Activated T-cell treated with anti-CD3 and anti-CD28 coated beads, Interleukin-2, amount 50 U/mL, for 4 hours (primary cell): Measurements from ENCODE around the gene PABPC3. TPM values are rescaled to one million over a fixed set of nuclear protein-coding genes. Genes with fewer than 3 reads are reported as not detected.

ENCODE experiments used
- ATAC-seq, 2 donors: fragments of 200-7000 bp; cut with Tn5 transposase; one replicate each; pipeline ENCODE4 v1.10.0; 2021
- DNase-seq: peaks from one replicate; pipeline ENCODE4 v3.0.0-alpha.2; 2020
- H3K27me3 Mint-ChIP-seq: one replicate; pipeline ENCODE4 v1.8.0; 2021; ENCODE audit warnings: low read depth, mixed read lengths
- H3K36me3 Mint-ChIP-seq: one replicate; pipeline ENCODE4 v1.8.0; 2022; ENCODE audit warnings: mixed read lengths; ENCODE audit not compliant: insufficient read depth
- H3K4me1 Mint-ChIP-seq: one replicate; pipeline ENCODE4 v1.8.0; 2021; ENCODE audit warnings: low read depth, mixed read lengths
- H3K4me3 Mint-ChIP-seq: one replicate; pipeline ENCODE4 v1.8.0; 2021; ENCODE audit warnings: mild to moderate bottlenecking, moderate library complexity, mixed read lengths
- H3K9me3 Mint-ChIP-seq: one replicate; pipeline ENCODE4 v1.8.0; 2021; ENCODE audit warnings: mixed read lengths
- total RNA-seq, 3 donors: library from RNA; stranded (reverse); gene quantifications; one replicate each; pipeline ENCODE4 v1.2.1, GENCODE V29; 2021

Gene PABPC3
- total RNA-seq, 3 donors from 2014 or later = 0.32 to 0.38 (median 0.38) TPM

DNA sequence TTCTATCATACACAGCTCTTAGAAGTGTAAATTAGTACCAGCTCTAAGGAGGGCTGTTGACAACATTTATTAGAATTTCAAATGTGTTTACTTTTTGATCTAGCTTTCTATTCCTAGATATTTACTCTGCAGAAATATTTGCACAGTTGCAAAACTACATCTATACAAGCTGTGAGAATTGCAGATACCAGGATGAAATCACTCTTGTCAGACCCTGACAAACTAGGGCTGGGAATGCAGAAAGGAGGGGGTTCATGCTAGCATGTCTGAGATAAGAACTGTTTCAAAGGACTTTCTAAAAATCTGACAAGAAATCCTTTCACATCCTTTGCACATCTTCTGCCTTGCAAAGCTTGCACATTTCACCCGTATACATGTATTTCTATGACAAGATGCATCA lies 11.8 kb upstream of the PABPC3 start:
- Mint-ChIP-seq H3K9me3 (no peaks in the 10 kb centered on the region), H3K27me3 (peaks cover 10% of the 10 kb centered on the region), H3K4me3 (no peak overlapping the region), H3K4me1 (no peaks in the 10 kb centered on the region), H3K36me3 (no peaks in the 10 kb centered on the region)
- no peak for DNase-seq
- no peak for ATAC-seq

- no peak overlapping the region for H3K4me3 Mint-ChIP-seq
- no peaks in the 10 kb centered on the region for H3K36me3 Mint-ChIP-seq
- H3K27me3 Mint-ChIP-seq = peaks cover 10% of the 10 kb centered on the region
- no peak for DNase-seq
- H3K4me1 Mint-ChIP-seq = no peaks in the 10 kb centered on the region
- ATAC-seq = no peak
- H3K9me3 Mint-ChIP-seq = no peaks in the 10 kb centered on the region
These were observed 10.7 kb upstream of the PABPC3 start for GRCh38 chr13:25085125-25085742.

GRCh38 chr13:25088562-25089221 lies 7.2 kb upstream of the PABPC3 start:
- ATAC-seq (no peak), DNase-seq (no peak)
- H3K9me3 Mint-ChIP-seq = no peaks in the 10 kb centered on the region
- H3K36me3 Mint-ChIP-seq = no peaks in the 10 kb centered on the region
- no peaks in the 10 kb centered on the region for H3K4me1 Mint-ChIP-seq
- H3K27me3 Mint-ChIP-seq = peaks cover 16% of the 10 kb centered on the region
- H3K4me3 Mint-ChIP-seq = no peak overlapping the region

GRCh38 chr13:25097426-25097825 lies 1.5 kb downstream of the PABPC3 start:
- Mint-ChIP-seq H3K4me1 (no peaks in the 10 kb centered on the region), H3K9me3 (no peaks in the 10 kb centered on the region), H3K4me3 (no peak overlapping the region), H3K36me3 (no peaks in the 10 kb centered on the region), H3K27me3 (peaks cover 38% of the 10 kb centered on the region)
- ATAC-seq = no peak
- no peak for DNase-seq

DNA sequence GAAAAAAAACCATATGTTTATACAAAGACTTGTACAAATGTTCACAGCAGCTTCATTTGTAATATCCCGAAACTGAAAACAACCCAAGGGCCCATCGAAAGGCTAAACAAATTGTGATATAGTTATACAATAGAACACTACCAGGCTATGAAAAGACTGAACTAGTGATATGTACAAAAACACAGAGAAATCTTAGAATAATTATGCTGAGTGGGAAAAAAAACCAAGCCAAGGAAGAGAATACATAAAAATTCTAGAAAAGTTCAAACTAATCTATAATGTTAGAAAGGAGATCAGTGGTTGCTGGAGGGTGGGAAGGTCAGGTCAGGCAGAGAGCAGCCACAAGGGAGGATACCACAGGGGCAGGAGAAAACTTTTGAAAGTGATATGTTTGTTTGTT lies 7.8 kb downstream of the PABPC3 start:
- no peaks in the 10 kb centered on the region for H3K4me1 Mint-ChIP-seq
- ATAC-seq (no peak), DNase-seq (no peak)
- no peaks in the 10 kb centered on the region for H3K9me3 Mint-ChIP-seq
- H3K36me3 Mint-ChIP-seq = no peaks in the 10 kb centered on the region
- peaks cover 6% of the 10 kb centered on the region for H3K27me3 Mint-ChIP-seq
- no peak overlapping the region for H3K4me3 Mint-ChIP-seq

GRCh38 chr13:25109341-25109740 lies 13.4 kb downstream of the PABPC3 start:
- Mint-ChIP-seq H3K4me3 (no peak overlapping the region), H3K27me3 (peaks cover 6% of the 10 kb centered on the region), H3K36me3 (no peaks in the 10 kb centered on the region), H3K9me3 (no peaks in the 10 kb centered on the region), H3K4me1 (no peaks in the 10 kb centered on the region)
- DNase-seq = no peak
- ATAC-seq = no peak

DNA sequence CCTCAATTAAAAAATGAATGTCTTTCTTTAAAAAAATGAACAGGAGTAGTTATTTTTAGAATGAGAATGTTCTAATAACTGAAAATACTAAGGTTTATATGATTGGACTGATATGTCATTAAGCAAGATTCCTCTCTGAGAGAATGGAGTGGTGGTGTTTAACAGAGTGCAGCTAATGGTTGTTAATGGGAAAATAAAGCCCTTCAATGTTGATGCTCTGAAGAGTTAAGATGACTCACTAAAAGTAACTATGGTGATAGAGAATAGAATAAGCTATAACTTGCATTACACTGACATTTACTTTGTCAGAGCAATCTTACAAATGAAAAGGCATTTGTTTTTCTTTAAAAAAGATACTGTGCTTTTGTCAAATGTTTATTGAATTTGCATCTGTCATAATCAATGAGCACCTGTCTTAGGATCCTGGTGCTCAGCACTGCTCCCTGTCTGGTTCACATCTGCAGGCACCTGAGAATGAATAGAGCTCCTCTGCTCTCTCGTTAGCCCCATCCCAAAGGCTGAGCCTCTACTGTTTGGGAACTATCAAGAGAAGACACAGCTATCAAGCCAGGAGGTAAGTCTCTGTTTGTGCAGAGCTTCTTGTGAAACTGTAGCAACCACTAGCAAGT lies 15.1 kb downstream of the PABPC3 start:
- no peak for ATAC-seq

DNA sequence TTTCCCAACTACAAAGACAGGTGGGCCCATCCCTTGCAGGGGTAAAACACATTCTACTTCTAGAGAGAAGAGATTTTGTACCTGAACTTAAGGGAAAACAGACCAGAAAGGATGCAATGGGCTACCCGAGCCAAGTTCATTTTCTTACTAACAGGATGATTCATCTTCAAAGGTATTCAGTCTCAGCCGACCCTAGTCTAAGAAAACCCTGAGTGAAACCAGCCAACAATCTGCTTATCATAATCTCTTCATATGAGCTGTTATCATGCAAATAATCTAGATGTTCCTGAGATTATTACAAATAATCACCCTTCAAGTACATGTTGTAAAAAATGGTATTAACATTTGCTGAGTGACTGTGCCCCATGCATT lies 15.6 kb downstream of the PABPC3 start:
- ATAC-seq (no peak), DNase-seq (no peak)
- no peaks in the 10 kb centered on the region for H3K4me1 Mint-ChIP-seq
- no peaks in the 10 kb centered on the region for H3K9me3 Mint-ChIP-seq
- H3K36me3 Mint-ChIP-seq = no peaks in the 10 kb centered on the region
- peaks cover 7% of the 10 kb centered on the region for H3K27me3 Mint-ChIP-seq
- no peak overlapping the region for H3K4me3 Mint-ChIP-seq

More for the DNA sequence above, 15.1 kb downstream of the PABPC3 start:
- Mint-ChIP-seq H3K9me3 (no peaks in the 10 kb centered on the region), H3K4me3 (no peak overlapping the region), H3K36me3 (no peaks in the 10 kb centered on the region), H3K4me1 (no peaks in the 10 kb centered on the region), H3K27me3 (peaks cover 7% of the 10 kb centered on the region)
- no peak for DNase-seq

GRCh38 chr13:25112695-25113255 lies 16.8 kb downstream of the PABPC3 start:
- peaks cover 8% of the 10 kb centered on the region for H3K27me3 Mint-ChIP-seq
- H3K4me3 Mint-ChIP-seq = no peak overlapping the region
- ATAC-seq (no peak), DNase-seq (no peak)
- H3K36me3 Mint-ChIP-seq = no peaks in the 10 kb centered on the region
- H3K9me3 Mint-ChIP-seq = no peaks in the 10 kb centered on the region
- no peaks in the 10 kb centered on the region for H3K4me1 Mint-ChIP-seq

DNA sequence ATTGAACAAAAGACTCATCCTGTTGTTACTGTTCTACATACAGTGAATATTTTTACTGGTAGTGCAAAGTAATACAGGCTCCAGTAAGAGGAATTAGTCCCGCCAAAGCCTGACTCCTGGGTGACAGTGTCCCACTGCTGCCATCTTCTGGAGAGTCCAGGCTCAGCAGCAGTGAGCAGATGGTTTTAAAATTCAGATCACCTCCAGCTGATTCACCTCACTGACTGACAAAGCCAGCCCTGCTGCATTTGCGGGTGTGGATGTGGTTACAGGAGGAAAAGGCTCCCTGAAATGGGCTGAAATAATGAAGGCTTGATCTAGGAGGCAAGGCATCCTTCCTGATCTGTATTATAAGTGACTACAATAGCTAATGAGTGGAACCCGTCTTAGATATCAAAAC lies 18.3 kb downstream of the PABPC3 start:
- Mint-ChIP-seq H3K36me3 (no peaks in the 10 kb centered on the region), H3K27me3 (peaks cover 17% of the 10 kb centered on the region), H3K4me3 (no peak overlapping the region), H3K4me1 (no peaks in the 10 kb centered on the region), H3K9me3 (no peaks in the 10 kb centered on the region)
- DNase-seq (peak; percentile 31), ATAC-seq (peak; percentile 65 to 93)

- H3K9me3 Mint-ChIP-seq = no peaks in the 10 kb centered on the region
- ATAC-seq (no peak), DNase-seq (no peak)
- peaks cover 28% of the 10 kb centered on the region for H3K27me3 Mint-ChIP-seq
- H3K4me3 Mint-ChIP-seq = no peak overlapping the region
- no peaks in the 10 kb centered on the region for H3K36me3 Mint-ChIP-seq
- no peaks in the 10 kb centered on the region for H3K4me1 Mint-ChIP-seq
These were observed 20.1 kb downstream of the PABPC3 start for GRCh38 chr13:25116044-25116443.

DNA sequence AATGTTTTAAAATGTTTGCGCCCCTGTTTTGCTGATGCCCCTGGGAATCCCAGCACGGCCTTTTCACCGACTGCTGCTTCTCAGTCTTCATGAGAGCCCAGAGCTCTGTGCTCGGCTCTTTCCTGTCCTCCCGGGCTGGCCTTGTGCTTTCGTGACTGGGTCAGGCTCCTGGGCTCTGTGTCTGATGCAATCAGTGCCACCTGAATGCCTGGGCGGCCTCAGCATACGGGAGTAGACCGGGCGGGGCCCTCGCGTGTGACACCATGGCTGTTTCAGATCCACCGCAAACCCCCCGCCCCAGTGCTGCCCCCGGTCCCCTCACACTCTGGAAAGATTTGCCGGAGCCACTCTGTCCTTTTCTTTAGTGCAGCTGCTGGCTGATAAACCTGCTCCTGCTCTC lies 21.4 kb downstream of the PABPC3 start:
- Mint-ChIP-seq H3K27me3 (peaks cover 27% of the 10 kb centered on the region), H3K4me1 (no peaks in the 10 kb centered on the region), H3K36me3 (no peaks in the 10 kb centered on the region), H3K4me3 (no peak overlapping the region), H3K9me3 (peaks cover 6% of the 10 kb centered on the region)
- DNase-seq (no peak), ATAC-seq (no peak)

DNA sequence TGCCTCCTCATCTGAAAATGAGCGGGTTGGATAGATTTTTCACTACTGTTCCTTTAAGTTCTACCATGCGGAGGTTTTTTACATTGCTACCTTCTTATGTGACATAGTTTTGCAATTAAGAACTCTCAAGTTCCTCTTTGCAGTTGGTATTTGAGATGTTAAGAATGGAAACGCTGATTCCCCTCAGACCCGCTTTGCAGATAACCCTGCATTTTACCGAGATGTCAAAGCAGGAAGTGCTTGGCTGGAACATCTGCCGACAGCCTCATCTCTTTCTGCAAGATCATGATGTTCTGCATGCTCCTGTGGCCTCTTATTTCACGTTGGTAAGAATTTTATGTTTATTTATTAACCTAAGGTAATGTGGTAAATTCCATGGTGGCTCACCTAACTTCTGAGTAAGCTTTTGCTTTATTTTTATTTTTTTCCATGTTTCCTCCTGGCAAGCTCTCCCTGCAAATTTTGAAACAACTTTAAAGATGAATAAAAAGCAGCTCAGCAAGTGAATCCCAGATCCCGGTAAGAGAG lies 22.5 kb downstream of the PABPC3 start:
- ATAC-seq = no peak
- H3K27me3 Mint-ChIP-seq = peaks cover 27% of the 10 kb centered on the region
- DNase-seq = no peak
- H3K9me3 Mint-ChIP-seq = peaks cover 6% of the 10 kb centered on the region
- H3K4me1 Mint-ChIP-seq = no peaks in the 10 kb centered on the region
- H3K36me3 Mint-ChIP-seq = no peaks in the 10 kb centered on the region
- no peak overlapping the region for H3K4me3 Mint-ChIP-seq

- DNase-seq = no peak
- ATAC-seq = no peak
- H3K4me3 Mint-ChIP-seq = no peak overlapping the region
- H3K9me3 Mint-ChIP-seq = peaks cover 14% of the 10 kb centered on the region
- peaks cover 19% of the 10 kb centered on the region for H3K27me3 Mint-ChIP-seq
- no peaks in the 10 kb centered on the region for H3K4me1 Mint-ChIP-seq
- no peaks in the 10 kb centered on the region for H3K36me3 Mint-ChIP-seq
These were observed 35.0 kb downstream of the PABPC3 start for GRCh38 chr13:25130944-25131343.
